T-helper 2 cell treated with Interferon-gamma antibody and Interleukin-4, amounts not matched to agents 100 ng/mL and 5 ng/mL, for 36 hours (primary cell): ENCODE data around the gene GGTA1. TPM values are rescaled to one million over a fixed set of nuclear protein-coding genes. Genes with fewer than 3 reads are reported as not detected.
"Not testable (repeated sequence)": the region's sequence is repeated elsewhere in the genome, so short reads cannot be mapped to it uniquely, and the experiment has no call there.

ENCODE experiments used
- intact Hi-C: fragments of 100-400 bp; cut with micrococcal nuclease; formaldehyde crosslinking; loops from one replicate; pipeline ENCODE4 v1.15.1; 2023
- total RNA-seq: library from RNA; stranded (reverse); gene quantifications from 2 replicates; pipeline ENCODE4 v1.2.3, GENCODE V29; 2022

GGTA1 gene
- not detected in 2 replicates for total RNA-seq

DNA sequence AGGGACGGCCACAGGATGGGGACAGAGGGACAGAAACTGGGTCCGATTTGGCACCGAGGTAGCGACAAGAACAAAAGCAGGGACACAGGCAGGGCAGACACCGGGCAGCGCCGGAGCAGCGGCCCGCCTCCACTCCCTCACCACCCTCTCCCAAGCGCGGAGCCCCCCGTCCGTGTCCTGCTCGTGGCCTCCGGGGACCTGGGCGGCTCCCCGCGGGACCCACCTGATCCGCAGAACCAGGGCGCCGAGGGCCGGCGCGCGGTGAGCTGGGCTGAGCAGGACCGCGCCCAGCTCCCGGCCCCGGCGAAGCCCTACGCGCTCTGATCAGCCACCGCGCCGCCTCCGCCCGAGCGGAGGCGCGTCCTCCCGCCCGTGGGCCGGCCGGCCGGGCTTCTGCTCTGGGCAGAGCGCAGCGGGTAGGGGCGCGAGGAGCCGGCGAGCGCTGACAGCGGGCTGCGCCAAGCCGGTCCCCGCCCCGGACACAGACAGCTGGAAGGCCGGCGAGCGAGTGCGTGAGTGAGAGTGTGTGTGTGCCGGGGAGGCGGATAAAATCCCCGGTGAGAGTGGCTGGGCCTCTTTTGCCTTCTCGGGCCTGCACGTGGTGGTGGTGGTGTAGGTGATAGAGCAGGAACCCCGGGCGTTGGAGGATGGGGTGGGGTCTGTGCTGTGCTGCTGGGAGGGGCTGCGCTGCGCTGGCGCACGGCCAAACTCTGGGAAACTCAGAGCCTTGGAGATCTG is at the start of gene GGTA1:
TSS of gene GGTA1 (minus strand) at position 418 of the 738 bp plus-strand sequence. CDS start 31,922 bp downstream, outside the sequence.
- intact Hi-C loops, result no loop called here

DNA sequence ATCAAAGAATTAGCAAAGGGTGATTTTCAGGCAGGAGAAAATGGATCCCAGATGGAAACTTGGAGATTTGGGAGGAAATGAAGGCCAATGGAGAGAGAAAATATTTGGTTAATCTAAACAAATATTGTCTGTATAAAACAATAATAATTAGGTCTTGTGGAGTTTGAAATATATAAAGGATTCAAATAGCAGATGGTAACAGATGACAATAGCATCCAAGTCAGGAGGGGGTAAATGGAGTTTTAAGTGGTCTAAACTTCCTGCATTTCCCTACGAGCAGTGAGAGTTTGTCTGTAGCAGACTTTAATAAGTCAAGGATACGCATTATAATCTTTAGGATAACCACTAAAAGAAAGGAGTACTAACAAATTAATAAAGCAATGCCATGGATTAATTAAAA is 49.0 kb upstream of the GGTA1 start:
- intact Hi-C loops, result loop anchor here (10.0 kb wide), 1 partner anchor 136 kb away; no protein-coding TSS in a partner anchor

DNA sequence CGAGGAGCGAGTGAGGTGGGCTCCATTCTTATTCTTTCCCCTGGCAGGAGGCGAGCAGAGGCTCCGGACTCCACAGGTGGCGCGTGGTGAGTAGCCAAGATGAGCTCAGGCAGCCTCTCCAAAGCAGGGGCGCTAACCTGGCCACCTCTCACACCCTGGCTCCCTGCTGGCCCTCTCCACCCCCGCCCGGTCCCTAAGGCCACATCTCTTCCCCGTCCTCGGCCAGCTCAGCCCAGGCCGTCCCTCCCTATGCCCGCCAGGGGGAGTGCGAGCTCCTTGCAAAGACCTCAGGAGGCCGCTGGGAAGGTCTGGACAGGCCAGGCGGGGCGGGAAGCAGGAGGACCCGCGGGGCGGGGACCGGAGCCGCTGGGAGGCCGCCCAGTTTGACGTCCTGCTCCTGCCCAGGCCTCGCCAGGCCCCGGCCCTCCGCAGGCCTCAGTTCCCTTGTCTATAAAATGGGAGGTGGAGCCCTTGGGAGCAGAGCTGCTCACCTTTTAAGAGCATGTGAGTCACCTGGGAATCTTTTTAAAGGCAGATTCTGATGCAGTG is 46.3 kb upstream of the GGTA1 start:
- intact Hi-C loops, result loop anchor here (10.0 kb wide), 1 partner anchor 139 kb away; no protein-coding TSS in a partner anchor

- intact Hi-C loops, result loop anchor here (10.0 kb wide), 1 partner anchor 139 kb away; no protein-coding TSS in a partner anchor
Measured at GRCh38 chr9:121545150-121545874, 45.7 kb upstream of the GGTA1 start.

- intact Hi-C loops, result loop anchor here (10.0 kb wide), 1 partner anchor 143 kb away; no protein-coding TSS in a partner anchor
Measured at GRCh38 chr9:121542025-121542424, 42.4 kb upstream of the GGTA1 start.

DNA sequence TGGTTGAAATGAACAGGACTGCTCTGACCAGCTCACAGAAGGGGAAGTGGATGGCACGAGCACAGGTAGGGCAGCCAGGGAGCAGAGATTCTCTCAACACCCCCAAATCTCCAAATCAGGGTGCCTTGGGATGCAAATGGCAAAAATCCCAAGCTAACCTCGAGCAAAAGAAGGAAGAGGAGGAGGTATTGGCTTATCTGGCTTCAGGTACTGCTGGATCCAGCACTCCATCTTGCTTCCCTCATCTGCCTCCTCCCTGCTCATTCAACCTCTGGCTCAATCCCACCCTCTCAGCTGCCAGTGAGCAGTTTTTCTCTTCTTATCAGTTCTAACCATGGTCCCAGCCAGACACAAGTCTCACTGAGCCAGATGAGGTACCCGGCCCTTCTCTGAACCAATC is 41.6 kb upstream of the GGTA1 start:
- intact Hi-C loops, result loop anchor here (10.0 kb wide), 1 partner anchor 144 kb away; no protein-coding TSS in a partner anchor

GRCh38 chr9:121538221-121538620 is 38.6 kb upstream of the GGTA1 start:
- intact Hi-C loops, result no loop called here

DNA sequence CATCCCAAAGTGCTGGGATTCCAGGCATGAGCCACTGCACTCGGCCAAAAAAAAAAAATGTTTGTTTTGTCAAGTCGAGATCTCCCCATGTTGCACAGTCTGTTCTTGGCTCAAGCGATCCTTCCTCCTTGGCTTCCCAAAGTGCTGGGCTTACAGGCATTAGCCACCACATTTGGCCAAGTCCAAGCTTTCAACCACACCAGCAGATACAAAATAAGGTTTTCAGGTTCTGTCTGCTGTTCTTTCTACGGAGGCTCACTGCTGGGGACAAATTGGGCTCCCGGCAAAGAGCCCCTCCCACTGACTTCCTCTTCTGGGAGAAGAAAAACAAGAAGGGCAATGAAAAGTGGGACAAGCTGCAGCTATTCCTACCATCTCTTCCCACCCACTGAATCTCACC is 37.6 kb upstream of the GGTA1 start:
- intact Hi-C loops, result no loop called here

- intact Hi-C loops, result no loop called here
Measured at GRCh38 chr9:121532881-121533280, 33.2 kb upstream of the GGTA1 start.

GRCh38 chr9:121529237-121529987 is 29.8 kb upstream of the GGTA1 start:
- intact Hi-C loops, result no loop called here

GRCh38 chr9:121528642-121529041 is 29.0 kb upstream of the GGTA1 start:
- intact Hi-C loops, result no loop called here

DNA sequence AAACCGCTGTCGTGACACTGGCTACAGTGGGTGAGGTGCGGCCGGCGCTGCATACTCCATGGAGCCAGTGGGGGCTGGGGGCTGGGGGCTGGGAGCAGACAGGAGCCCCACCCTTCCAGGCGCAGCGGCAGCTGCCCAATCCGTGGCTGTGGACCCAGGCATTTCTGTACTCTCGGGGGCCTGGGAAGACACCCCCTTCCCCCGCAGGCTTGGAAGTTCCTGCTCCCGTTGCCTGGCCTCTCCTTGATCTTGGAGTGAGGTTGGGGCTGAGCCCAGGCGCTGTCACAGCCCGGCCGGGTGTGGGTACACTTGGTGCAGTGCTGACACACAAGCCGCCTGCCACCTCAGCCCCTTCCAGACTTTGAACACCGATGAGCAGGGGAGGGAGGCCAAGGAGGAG is 27.7 kb upstream of the GGTA1 start:
- intact Hi-C loops, result no loop called here

GRCh38 chr9:121519688-121520087 is 20.0 kb upstream of the GGTA1 start:
- intact Hi-C loops, result not testable (repeated sequence)

DNA sequence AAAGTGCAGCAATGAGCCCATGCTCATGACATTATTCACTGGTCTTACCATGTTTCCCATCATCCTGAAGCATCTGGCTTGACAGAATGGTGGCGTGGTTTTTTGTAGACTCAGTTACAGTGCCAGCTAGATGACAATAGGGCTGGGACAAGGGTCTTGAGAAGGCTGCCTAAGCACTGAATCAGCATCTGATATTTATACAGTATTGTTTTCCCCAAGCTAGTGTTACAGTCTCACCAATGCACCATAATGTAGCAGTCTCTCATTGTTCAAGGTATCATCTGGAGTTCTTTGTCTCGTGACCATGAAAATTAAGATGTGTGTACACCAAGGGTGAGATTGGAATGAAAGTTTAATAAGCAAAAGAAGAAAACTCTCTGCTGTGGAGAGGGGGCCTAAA is 19.0 kb upstream of the GGTA1 start:
- intact Hi-C loops, result no loop called here

GRCh38 chr9:121513166-121513565 is 13.5 kb upstream of the GGTA1 start:
- intact Hi-C loops, result not testable (repeated sequence)

DNA sequence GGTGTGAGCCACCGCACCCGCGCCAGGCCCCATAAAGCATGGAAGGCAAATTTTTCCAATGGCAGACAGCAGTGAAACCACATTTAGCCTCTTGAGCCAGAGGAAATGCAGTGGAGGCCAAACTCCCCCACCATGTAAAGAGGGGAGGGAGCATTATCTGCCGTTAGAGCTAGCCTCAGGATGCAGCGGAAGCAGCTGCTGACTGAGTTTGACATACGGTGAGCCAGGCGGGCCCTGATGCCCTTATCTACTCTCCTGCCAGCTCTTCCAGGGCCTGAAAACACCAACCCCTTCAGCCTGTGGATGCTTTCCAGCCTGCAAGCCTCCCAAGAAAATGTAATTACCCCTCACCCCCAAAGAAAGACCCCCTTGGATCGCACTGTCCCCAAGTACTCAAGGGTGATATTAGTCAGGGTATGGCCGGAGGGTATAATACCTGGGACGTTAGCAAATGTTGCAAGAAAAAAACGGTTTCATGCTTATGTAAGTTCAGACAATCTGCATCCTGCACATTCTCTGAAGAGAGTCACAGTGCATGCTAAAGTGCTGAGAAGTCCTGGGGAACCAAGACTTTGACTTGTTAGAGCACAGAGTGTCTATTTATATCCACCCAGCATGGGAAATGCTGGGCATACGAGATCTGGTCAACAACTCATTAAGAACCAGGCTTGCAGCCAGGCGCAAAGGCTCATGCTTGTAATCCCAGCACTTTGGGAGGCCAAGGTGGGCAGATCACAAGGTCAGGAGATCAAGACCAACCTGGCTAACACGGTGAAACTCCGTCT is 11.3 kb upstream of the GGTA1 start:
- intact Hi-C loops, result no loop called here

- intact Hi-C loops, result no loop called here
Measured at GRCh38 chr9:121509180-121509579, 9.5 kb upstream of the GGTA1 start.

DNA sequence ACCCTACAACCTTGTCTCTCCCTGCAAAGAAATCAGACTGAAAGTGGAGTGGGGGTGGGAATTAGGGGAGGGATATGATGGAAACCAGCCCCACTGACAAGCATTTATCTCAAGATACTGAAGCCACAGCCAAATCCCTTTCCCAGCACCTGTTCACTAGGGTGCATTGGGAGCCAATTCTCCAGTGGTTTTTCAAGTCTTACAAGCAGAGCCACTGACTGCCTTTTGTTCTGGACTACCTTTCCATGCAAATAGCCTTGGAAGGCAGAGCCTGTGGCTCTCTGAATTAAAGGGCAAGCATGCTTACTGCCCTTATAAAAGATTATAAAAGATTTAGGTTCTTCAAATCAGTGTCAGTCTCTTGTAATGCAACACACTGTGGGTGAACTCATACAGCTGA is 8.8 kb upstream of the GGTA1 start:
- intact Hi-C loops, result no loop called here

DNA sequence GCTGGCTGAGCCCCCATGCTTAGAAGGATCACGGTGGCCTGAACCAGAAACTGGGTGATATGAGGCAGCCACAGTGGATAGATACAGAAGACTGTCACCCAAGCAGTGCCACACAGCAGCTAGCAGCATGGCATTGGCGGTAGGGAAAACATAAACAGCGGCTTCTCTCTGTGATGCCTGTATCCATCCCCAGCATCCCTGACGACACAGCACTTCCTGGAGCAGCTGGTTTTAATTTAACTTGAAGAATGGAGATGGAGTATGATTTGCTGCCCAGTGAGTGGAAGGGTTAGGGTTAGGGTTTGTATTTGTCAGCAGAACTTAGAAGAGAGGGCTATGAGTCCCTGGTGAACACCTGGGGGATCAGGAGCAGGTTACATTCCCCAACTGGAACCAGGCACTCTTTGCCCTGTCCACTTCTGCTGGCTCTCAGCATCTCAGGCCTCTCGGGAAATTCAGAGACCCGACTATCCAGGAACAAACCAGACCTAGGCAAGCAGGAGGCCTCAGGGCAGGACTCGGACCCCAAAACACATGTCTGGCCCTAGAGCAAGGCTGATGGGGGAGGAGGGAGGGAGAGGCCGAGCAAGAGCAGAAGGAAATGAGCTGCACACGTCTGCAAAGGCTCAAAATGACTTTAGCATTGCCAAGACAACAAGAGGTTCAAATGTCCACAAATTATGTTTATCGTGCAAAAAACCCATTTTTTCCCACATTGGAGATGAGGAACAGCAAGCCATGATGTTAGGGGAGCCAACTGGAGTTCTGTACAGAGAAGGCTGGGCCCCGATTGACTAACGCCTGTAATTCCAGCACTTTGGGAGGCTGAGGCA is 6.5 kb upstream of the GGTA1 start:
- intact Hi-C loops, result no loop called here

GRCh38 chr9:121503444-121503843 is 3.8 kb upstream of the GGTA1 start:
- intact Hi-C loops, result no loop called here
